ENCODE results near the gene RNF217. TPM values are rescaled to one million over a fixed set of nuclear protein-coding genes. Genes with fewer than 3 reads are reported as not detected.
"Not testable (repeated sequence)": the region's sequence is repeated elsewhere in the genome, so short reads cannot be mapped to it uniquely, and the experiment has no call there.

RNF217 gene
- total RNA-seq, 1 donor from 2014 or later, result 14.2 TPM

DNA sequence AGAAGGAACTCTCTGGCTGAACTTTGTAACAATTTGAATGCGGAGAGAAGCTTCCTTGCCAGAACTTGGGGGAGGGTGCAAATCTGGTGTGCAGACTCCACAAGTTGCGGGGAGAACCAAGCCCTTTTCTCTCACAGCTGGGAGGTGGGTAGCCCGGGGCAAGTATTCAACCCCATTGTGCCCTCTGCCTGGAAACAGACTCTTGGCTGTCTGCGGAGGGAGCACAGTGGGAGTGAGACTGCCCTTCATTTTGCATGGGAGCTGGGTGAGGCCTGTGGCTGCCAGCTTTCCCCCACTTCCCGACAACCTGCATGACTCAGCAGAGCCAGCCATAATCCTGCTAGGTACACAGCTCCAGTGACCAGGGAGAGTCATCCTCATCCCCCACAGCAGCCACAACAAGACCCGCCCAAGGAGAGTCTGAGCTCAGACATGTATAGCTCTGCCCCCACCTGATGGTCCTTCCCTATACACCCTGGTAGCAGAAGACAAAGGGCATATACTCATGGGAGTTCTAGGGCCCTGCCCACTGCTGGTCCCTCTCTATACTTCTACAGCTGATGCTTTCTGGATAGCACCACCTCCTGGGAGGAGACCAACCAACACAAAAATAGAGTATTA, 161.9 kb downstream of the RNF217 start:
- DNase-seq (ENCODE audit: low read depth) (peak; percentile 96), FAIRE-seq (peak; percentile 89)
- Histone ChIP-seq H3K36me3 (ENCODE audit: control insufficient read depth, insufficient read depth, low read length) (no peaks in the 10 kb centered on the region), H3K4me3 (ENCODE audit: low read depth, low read length) (no peak overlapping the region), H3K27me3 (ENCODE audit: control insufficient read depth, insufficient read depth, low read length) (no peaks in the 10 kb centered on the region)
- TF ChIP-seq CTCF (IDR thresholded peaks at IDR 0.05; ENCODE audit: insufficient read depth, low read length, severe bottlenecking), result peak; percentile 3

DNA sequence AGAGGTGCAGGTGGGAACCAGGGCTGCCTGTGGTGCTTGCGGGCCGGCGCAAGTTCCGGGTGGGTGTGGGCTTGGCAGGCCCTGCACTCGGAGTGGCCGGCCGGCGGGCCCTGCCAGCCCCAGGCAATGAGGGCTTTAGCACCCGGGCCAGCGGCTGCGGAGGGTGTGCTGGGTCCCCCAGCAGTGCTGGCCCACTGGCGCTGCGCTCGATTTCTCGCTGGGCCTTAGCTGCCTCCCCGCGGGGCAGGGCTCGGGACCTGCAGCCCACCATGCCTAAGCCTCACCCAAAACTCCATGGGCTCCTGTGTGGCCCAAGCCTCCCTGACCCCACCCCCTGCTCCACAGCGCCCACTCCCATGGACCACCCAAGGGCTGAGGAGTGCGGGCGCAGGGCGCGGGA, 163.6 kb downstream of the RNF217 start:
- not testable (repeated sequence) for H3K36me3 ChIP-seq (ENCODE audit: control insufficient read depth, insufficient read depth, low read length); DNase-seq (ENCODE audit: low read depth); FAIRE-seq; H3K4me3 ChIP-seq (ENCODE audit: low read depth, low read length); H3K27me3 ChIP-seq (ENCODE audit: control insufficient read depth, insufficient read depth, low read length)

GRCh38 chr6:125129354-125129753, 167.1 kb downstream of the RNF217 start:
- H3K4me3 ChIP-seq (ENCODE audit: low read depth, low read length), result no peak overlapping the region
- no peaks in the 10 kb centered on the region for H3K36me3 ChIP-seq (ENCODE audit: control insufficient read depth, insufficient read depth, low read length)
- H3K27me3 ChIP-seq (ENCODE audit: control insufficient read depth, insufficient read depth, low read length), result no peaks in the 10 kb centered on the region
- no peak for FAIRE-seq
- DNase-seq (ENCODE audit: low read depth), result no peak
- TF ChIP-seq CTCF (IDR thresholded peaks at IDR 0.05; ENCODE audit: insufficient read depth, low read length, severe bottlenecking), result no peak

- no peak for FAIRE-seq
- TF ChIP-seq CTCF (IDR thresholded peaks at IDR 0.05; ENCODE audit: insufficient read depth, low read length, severe bottlenecking), result no peak
- no peaks in the 10 kb centered on the region for H3K27me3 ChIP-seq (ENCODE audit: control insufficient read depth, insufficient read depth, low read length)
Measured at GRCh38 chr6:125132058-125132457, 169.8 kb downstream of the RNF217 start.

DNA sequence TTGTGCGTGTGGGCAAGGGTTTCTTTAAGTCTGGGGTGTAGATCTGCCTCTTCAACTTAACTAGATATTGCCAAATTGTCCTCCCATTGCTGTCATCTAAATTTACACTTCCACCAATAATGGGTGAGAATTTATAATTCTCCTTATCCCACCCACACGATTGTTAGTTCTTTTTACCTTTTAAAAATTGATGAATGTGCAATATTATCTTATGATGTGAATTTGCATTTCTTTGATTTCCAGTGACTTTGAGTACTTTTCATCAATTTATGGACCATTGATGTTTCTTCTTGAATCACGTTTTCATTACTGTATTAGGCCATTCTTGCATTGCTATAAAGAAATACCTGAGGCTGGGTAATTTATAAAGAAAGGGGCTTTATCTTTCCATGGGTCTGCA, 174.1 kb downstream of the RNF217 start:
- Histone ChIP-seq H3K36me3 (ENCODE audit: control insufficient read depth, insufficient read depth, low read length) (no peaks in the 10 kb centered on the region), H3K4me3 (ENCODE audit: low read depth, low read length) (no peak overlapping the region), H3K27me3 (ENCODE audit: control insufficient read depth, insufficient read depth, low read length) (no peaks in the 10 kb centered on the region)
- TF ChIP-seq CTCF (IDR thresholded peaks at IDR 0.05; ENCODE audit: insufficient read depth, low read length, severe bottlenecking), result no peak
- DNase-seq (ENCODE audit: low read depth), result no peak
- no peak for FAIRE-seq

More at GRCh38 chr6:125132058-125132457, 169.8 kb downstream of the RNF217 start:
- Histone ChIP-seq H3K4me3 (ENCODE audit: low read depth, low read length) (no peak overlapping the region), H3K36me3 (ENCODE audit: control insufficient read depth, insufficient read depth, low read length) (no peaks in the 10 kb centered on the region)
- no peak for DNase-seq (ENCODE audit: low read depth)

- Histone ChIP-seq H3K4me3 (ENCODE audit: low read depth, low read length) (no peak overlapping the region), H3K36me3 (ENCODE audit: control insufficient read depth, insufficient read depth, low read length) (no peaks in the 10 kb centered on the region), H3K27me3 (ENCODE audit: control insufficient read depth, insufficient read depth, low read length) (no peaks in the 10 kb centered on the region)
- DNase-seq (ENCODE audit: low read depth), result no peak
- FAIRE-seq, result no peak
- no peak for TF ChIP-seq CTCF (IDR thresholded peaks at IDR 0.05; ENCODE audit: insufficient read depth, low read length, severe bottlenecking)
Measured at GRCh38 chr6:125138083-125138482, 175.8 kb downstream of the RNF217 start.
